GM18508 (cell line): ENCODE data around the gene FAM25G.

ENCODE experiments used
- ATAC-seq: cut with Tn5 transposase; IDR thresholded peaks from one replicate; pipeline ENCODE4 v1.9.1; 2021; ENCODE audit warnings: moderate number of reproducible peaks; ENCODE audit not compliant: insufficient read depth, unreplicated experiment

Gene FAM25G

DNA sequence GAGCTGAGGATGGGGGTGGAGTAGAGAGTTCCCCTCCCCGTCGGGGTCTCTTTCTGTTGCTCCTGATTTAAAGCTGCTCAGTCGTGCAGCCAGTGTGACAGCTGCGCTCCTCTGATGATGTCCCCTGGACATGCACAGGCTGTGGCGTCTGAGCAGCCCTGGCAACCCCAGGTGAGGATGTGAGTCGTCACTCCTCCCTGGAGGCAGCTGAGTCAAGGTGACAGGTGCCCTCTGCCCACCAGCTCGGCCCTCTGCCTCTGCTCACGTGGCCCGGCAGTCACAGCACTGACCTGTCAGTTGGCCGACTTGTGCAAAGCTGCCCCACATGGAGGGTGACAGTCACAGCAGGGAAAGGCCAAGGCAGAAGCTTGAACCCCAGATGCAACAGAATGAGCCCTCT is 41.5 kb downstream of the FAM25G start:
- no peak for ATAC-seq

DNA sequence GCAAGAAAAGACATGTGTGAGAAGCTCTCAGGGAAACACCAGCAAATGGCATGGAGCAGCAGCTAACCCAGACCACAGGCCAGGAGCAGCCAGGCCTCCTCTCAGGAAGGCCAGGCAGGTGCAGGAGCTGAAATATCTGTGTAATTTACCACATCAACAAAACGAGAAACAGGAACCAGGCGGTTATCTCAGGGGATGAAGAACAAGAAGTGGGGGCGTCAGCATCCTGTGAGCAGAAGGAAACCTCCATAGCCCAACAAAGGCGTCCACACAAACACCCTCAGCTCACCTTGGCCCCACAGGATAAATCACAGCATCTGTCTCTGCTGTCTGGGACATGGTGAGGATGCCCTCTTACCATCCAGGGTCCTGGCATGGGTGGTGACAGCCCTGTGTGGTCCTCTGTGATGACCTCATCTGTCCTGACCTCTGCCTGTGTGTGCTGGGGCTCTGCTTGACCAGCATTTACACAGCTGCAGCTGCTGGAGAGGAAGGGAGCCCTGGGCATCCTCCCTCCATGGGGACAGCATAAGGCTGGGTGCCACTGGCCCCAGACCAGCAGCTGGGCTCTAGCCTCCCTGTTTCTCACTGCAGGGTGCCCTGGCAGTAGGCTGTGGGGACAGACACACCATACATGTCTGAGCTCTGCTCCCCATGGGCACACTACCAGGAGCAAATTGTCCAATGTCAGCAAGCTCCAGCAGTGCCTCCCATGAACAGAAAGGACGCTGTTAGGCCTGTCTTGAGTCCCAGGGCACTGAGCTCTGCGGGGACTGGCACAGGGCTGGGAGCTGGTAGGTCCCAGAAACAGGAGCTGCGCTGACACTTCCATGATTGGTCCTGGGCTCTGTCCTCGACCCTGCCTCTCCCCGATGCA is 42.2 kb downstream of the FAM25G start:
- ATAC-seq, result no peak

DNA sequence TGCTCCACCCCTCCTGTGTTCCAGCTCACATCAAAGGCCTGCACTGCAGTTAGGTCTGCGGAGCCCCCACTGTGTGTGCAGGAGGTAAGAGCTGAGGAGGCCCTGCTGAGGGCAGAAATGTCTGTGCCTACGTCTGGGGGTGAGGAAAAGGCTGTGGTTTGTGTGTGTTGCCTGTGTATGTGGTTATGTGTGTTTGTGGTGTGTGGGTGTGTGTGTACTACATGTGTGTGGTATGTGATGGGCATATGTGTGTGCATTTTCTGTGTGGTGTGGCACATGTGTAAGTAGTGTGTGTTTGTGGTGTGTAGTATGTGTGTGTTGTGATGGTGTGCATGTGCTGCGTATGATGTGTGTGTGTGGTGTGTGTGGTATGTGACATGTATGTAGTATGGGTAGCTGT is 43.8 kb downstream of the FAM25G start:
- no peak for ATAC-seq

DNA sequence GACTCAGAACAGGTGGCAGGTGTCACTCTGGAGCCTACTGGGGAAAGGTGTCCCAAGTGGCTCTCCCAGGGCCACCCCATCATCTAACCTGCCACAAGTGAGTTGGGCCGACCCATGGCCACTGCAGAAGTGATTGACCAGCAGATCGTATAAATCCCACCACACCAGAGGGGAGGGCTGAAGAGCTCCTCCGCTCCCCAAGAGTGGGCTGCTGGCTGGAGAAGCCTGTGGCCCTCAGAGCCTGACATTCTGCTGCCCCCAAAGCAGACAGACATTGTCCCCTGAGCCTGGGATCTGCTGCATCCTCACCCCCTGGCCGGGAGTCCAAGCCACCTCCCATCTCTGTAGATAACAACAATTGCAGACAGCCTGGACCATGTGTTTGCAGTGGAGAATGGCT is 44.3 kb downstream of the FAM25G start:
- ATAC-seq, result no peak

DNA sequence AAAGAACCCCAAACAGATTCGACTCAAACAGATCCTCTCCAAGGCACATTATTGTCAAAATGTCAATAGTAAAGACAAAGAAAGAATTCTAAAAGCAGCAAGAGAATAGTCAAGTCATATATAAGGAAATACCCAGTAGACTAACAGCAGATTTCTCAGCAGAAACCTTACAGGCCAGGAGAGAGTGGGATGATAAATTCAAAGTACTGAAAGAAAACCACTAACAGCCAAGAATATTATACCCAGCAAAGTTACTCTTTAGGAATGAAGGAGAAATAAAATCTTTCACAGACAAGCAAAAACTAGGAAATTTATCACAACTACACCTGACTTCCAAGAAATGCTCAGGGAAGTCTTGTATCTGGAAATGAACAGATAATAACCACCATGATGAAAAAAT is 45.8 kb downstream of the FAM25G start:
- no peak for ATAC-seq

DNA sequence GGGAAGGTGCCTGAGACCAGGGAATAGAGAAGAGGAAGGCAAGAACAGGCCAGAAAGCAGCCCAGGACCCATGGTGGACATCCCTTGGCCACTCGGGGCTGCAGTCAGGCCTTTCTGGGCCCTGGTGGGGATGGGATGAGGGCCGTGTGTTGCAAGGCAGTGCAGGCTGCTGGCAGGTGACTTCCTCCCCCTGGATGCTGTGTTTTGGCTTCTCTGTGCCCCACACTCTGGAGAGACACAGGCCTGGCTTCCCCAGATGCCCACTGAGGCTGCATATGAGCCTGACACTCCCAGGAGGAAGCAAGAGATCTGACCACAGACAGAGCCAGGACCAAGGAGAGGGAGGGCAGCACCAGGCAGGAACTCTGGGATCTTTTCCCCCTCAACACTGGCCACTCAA is 47.5 kb downstream of the FAM25G start:
- ATAC-seq, result no peak

DNA sequence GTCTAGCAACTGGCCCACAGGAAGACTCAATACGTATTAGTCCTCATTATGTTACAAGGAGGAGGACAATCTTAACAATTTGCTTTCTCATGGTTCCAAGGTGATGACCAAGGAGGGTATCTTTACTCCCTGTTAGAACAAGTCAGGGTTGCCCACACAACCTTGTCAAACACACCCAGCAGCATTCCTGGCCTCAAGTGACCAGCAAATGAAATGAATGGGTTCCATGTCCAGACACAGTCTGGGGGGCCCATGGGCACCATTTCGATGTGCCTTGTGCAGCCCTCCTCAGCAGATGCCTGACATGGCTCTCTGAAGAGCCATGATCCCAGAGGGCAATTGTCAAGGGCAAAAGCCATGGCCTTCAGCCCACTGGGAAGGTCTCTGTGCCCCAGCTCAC is 48.4 kb downstream of the FAM25G start:
- ATAC-seq, result no peak

DNA sequence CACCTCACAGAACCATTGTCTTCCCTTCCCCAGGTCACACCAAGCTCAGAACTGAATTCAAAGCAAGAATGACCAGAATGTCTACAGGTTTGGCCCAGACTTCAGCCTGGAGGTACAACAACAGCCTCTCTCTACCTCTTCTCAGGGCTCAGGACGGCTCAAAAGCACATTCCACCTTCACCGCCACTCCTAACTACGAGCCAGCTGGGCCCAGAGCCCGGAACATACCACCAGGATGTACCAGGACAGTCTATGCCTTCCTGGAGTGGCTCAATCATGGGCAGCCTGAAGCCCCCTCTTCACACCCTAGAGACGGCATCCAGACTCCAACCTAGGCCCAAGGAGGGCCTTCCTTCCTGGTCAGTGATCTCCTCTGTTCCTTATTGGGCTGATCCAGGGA is 49.1 kb downstream of the FAM25G start:
- no peak for ATAC-seq

DNA sequence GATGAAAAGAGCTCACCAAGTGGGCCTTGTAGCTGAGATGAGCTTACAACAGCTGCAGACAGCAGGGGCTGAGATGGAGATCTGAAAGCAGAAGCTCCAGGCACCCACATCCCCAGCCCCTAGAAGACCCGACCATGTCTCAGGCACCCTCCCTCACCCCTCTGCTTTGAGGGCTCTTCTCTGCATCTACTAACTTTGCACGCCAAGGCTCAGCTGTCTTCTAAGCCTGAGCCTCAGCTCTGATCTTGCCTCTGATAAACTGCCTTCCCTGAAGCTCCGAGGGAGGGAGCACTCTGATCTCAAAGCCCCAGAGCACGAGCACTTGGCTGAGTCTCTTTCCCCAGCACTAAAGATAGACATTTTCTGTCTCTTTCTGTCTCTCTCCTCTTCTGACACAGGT is 49.6 kb downstream of the FAM25G start:
- ATAC-seq, result no peak

DNA sequence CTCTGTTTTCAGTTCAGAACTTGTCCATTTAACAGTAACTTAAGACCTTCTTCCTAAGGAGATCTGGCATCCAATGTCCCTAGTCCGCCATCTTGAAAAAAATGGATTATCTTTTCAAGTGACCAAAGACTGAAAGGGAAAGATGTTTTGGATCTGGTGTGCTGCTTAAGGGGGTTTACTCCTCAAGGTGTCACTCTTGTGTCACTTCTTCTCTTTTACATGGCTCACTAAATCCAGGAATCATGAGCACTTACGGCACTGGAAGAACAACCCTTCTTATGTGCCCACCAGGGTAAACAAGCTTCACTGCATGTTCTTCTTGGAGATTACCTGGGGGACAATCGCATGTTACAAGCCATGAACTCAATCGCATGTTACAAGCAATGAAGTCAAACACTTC is 51.3 kb downstream of the FAM25G start:
- no peak for ATAC-seq

DNA sequence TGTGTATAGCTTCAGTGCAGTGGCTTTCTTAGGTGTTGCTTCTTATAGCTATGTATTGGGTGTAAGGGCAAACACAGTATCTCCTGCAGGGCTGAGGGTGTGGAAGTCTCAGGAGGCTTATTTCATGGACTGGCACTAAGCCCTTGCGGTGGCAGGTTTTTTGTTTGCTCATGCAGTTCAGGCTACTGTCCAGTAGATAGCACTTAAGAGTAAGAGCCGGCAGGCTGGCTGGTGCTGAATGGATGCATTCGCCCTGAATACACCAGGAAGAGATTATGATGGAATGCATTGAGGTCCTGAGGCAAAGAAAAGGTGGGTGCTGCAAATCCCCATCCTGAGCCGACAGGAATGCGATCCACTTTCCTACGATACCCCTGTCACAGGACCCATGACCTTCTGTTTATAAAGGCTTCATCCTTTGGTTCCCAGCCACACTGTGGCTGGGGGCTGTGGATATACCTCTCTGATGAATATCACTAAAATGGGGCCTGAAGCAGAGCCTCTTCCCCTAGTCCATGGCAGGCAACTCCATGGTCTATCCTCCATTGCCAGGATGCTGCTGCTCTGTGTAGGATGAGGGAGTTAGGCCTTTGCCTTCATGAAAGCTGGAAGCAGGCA is 52.5 kb downstream of the FAM25G start:
- ATAC-seq, result no peak
